Memory B cell (primary cell): ENCODE measurements around the gene PRB3.

Experiments used
- ATAC-seq: fragments of 150-1000 bp; cut with Tn5 transposase; 2 replicates; pipeline ENCODE4 v1.10.0; 2021; ENCODE audit warnings: low read depth, mild to moderate bottlenecking, moderate library complexity
- DNase-seq, 2 donors: peaks; one replicate each; pipeline ENCODE4 v3.0.0; 2022; ENCODE audit warnings: low spot score in 2 of 2
- H3K27ac Mint-ChIP-seq: one replicate; pipeline ENCODE4 v1.8.0; 2022; ENCODE audit warnings: mild to moderate bottlenecking, moderate library complexity, mixed read lengths
- H3K27me3 Mint-ChIP-seq: one replicate; pipeline ENCODE4 v1.8.0; 2022; ENCODE audit warnings: mixed read lengths
- H3K36me3 Mint-ChIP-seq: one replicate; pipeline ENCODE4 v1.8.0; 2022; ENCODE audit warnings: mild to moderate bottlenecking, mixed read lengths
- H3K4me1 Mint-ChIP-seq: one replicate; pipeline ENCODE4 v1.8.0; 2022; ENCODE audit warnings: mixed read lengths
- H3K4me3 Mint-ChIP-seq: one replicate; pipeline ENCODE4 v1.8.0; 2022; ENCODE audit warnings: mild to moderate bottlenecking, moderate library complexity, mixed read lengths
- H3K9me3 Mint-ChIP-seq: one replicate; pipeline ENCODE4 v1.8.0; 2022; ENCODE audit warnings: mixed read lengths

Gene PRB3

DNA sequence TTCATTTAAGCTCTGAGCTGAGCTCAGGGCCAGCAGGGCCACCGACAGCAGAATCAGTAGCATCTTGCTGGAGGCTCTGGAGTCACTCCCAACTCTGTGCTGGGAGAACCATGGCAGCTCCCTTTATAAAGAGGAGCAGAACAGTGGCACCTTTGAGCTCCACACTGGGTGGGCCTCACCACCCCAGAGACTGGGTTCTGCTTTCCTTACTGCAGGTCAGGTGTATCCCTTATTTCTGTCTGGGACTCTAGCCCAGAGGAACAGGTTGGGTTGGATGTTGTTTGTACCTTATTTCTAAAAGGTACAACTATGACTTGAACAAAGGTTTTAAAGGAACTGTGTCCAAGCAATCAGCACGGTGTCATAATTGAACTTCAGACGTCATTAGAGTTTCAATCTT, at the start of gene PRB3:
PRB3 (minus strand) TSS at position 101 of the 400 bp plus-strand sequence; CDS start at position 63, 38 bp downstream.
- no peak for ATAC-seq
- H3K27ac Mint-ChIP-seq = no peak within 1 kb of the TSS
- no peaks in the 10 kb centered on the region for H3K36me3 Mint-ChIP-seq
- no peak within 1 kb of the TSS for H3K4me3 Mint-ChIP-seq
- no peak for DNase-seq
- no peaks in the 10 kb centered on the region for H3K27me3 Mint-ChIP-seq
- no peaks in the 10 kb centered on the region for H3K4me1 Mint-ChIP-seq
- H3K9me3 Mint-ChIP-seq = no peaks in the 10 kb centered on the region

DNA sequence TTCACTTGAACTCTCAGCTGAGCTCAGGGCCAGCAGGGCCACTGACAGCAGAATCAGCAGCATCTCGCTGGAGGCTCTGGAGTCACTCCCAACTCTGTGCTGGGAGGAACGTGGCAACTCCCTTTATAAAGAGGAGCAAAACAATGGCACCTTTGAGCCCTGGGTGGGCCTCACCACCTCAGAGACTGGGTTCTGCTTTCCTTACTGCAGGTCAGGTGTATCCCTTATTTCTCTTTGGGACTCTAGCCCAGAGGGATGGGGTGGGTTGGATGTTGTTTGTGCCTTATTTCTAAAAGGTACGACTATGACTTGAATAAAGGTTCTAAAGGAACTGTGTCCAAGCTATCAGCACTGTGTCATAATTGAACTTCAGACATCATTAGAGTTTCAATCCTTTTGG, 40.8 kb upstream of the PRB3 start, which contains the start of gene PRB4:
PRB4 (minus strand) TSS at position 101 of the 400 bp plus-strand sequence; CDS start at position 63, 38 bp downstream.
- no peak within 1 kb of the TSS for H3K4me3 Mint-ChIP-seq
- DNase-seq (no peak), ATAC-seq (no peak)
- no peaks in the 10 kb centered on the region for H3K27me3 Mint-ChIP-seq
- H3K36me3 Mint-ChIP-seq = peaks cover 15% of the 10 kb centered on the region
- no peak within 1 kb of the TSS for H3K27ac Mint-ChIP-seq
- H3K9me3 Mint-ChIP-seq = peaks cover 1% of the 10 kb centered on the region
- no peaks in the 10 kb centered on the region for H3K4me1 Mint-ChIP-seq

DNA sequence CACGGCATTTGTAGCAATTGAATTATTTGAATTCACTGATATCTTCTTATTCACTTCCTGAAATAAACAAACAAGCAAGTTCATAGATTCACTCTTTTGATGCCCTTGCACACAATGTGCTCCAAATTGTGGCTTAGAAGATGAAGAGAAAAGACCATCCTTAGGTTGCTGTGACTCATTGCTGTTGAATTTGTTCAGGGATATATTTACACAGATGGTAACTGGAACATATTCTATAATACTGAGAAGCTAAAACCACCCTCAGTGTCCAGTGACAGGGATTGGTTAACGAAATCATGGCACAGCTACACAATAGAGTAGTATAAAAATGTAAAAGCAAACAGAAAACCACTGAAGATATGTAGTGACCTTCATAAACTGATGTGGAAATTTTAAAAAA, 37.6 kb upstream of the PRB3 start:
- H3K4me3 Mint-ChIP-seq = no peak overlapping the region
- H3K4me1 Mint-ChIP-seq = no peaks in the 10 kb centered on the region
- no peak overlapping the region for H3K27ac Mint-ChIP-seq
- peaks cover 8% of the 10 kb centered on the region for H3K36me3 Mint-ChIP-seq
- no peaks in the 10 kb centered on the region for H3K27me3 Mint-ChIP-seq
- DNase-seq (no peak), ATAC-seq (no peak)
- H3K9me3 Mint-ChIP-seq = peaks cover 3% of the 10 kb centered on the region

DNA sequence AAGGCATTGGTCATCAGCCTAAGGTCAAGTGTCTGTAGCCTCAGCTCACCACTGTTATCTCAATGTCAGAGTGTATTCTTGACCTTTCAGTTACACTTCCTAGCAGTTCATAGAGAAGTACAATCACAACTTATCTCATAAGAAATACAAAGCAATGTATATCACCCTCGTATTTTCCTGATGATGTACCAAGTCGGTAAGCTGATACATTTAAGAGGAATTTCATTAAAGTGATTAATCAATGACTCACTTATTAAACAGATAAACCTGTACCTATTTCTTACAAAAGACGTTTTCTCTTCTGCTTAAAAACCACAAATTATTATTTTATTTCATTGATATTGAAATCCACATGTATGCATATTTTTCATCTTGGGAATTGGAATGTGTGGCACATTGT, 3.9 kb upstream of the PRB3 start:
- H3K4me1 Mint-ChIP-seq = no peaks in the 10 kb centered on the region
- no peaks in the 10 kb centered on the region for H3K27me3 Mint-ChIP-seq
- H3K4me3 Mint-ChIP-seq = no peak overlapping the region
- H3K9me3 Mint-ChIP-seq = no peaks in the 10 kb centered on the region
- DNase-seq (no peak), ATAC-seq (no peak)
- no peaks in the 10 kb centered on the region for H3K36me3 Mint-ChIP-seq
- H3K27ac Mint-ChIP-seq = no peak overlapping the region

DNA sequence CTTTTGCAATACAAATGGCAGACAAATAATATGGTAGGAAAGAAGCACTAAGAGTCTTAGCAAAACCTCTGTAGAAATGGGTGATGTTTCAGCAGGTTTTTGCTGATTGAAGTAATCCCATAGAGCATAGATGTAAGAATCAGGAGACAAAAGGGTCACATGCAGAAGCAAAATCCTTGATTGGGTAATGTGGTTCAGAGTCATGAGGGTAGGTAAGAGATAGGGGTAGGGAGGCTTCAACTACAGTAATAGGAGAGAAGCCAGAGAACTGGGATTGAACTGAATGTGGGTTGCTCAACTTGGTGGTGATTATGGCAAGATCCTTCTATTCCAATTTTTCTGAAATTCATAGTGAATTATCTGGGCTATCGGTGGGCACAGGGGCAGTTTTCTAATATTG, 5.0 kb downstream of the PRB3 start:
- ATAC-seq (no peak), DNase-seq (no peak)
- Mint-ChIP-seq H3K4me3 (no peak overlapping the region), H3K4me1 (no peaks in the 10 kb centered on the region), H3K9me3 (peaks cover 8% of the 10 kb centered on the region), H3K27me3 (no peaks in the 10 kb centered on the region), H3K36me3 (peaks cover 2% of the 10 kb centered on the region), H3K27ac (no peak overlapping the region)

DNA sequence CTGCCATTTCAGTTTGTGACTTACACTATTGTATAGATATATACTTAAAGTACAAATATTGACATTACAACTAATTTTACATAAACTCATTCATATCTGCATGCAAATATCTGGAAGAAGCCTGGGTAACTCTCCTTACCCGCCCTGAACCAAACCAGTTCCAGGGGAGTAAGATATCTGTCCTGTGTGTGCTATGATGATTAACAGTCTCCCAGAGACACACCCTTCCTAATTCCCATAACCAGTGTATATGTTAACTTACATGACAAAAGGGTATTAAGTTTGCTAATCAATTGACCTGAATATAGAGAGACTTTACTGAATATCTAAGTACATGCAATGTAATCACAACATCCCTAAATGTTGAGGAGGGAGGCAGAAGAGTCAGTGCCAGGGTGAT, 23.0 kb downstream of the PRB3 start:
- H3K27ac Mint-ChIP-seq = no peak overlapping the region
- no peak for ATAC-seq
- no peaks in the 10 kb centered on the region for H3K27me3 Mint-ChIP-seq
- H3K9me3 Mint-ChIP-seq = peaks cover 4% of the 10 kb centered on the region
- no peak overlapping the region for H3K4me3 Mint-ChIP-seq
- no peak for DNase-seq
- peaks cover 10% of the 10 kb centered on the region for H3K36me3 Mint-ChIP-seq
- H3K4me1 Mint-ChIP-seq = no peaks in the 10 kb centered on the region

DNA sequence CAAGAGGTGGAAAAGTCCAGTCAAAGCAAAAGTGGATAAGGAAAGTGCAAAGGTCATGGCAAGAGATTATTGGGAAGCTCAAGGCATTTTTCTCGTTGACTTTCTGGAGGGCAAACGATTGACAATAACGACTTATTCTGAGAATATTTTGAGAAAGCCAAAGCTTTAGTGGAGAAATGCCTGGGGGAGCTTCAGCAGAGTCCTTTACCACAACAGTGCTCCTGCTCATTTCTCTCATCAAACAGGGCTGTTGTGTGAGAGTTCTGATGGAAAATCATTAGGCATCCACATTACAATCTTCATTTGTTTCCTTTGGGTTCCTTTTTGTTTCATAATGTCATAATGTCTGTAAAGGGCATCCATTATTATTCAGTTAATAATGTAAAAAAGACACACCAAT, 26.9 kb downstream of the PRB3 start:
- Mint-ChIP-seq H3K27ac (no peak overlapping the region), H3K36me3 (peaks cover 17% of the 10 kb centered on the region), H3K4me3 (no peak overlapping the region), H3K27me3 (no peaks in the 10 kb centered on the region), H3K4me1 (no peaks in the 10 kb centered on the region), H3K9me3 (peaks cover 1% of the 10 kb centered on the region)
- DNase-seq (no peak), ATAC-seq (no peak)

DNA sequence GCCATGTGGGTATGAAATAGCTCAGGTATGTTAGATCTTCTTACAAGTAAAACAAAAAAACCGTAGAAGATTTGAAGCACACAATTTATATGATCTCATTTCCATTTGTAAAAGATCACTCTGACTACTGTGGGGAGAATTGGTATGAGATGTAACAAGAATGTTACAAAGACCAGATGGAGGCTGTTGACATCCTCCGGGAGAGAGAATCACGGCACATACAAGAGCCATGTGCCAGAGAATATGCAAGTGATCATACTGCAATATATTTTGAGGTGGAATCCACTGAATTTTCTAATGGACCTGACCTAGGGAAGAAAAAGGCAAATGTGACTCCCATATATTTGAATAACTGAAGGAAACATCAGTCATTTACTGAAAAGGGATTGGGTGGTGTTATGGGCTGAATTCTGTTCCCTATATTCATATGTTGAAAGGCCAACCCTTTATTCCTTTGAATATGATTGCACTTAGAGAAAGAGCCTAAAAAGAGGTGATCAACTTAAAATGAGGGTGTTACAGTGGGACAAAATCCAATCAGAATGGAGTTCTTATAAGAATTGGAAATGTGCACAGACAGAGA, 29.1 kb downstream of the PRB3 start:
- Mint-ChIP-seq H3K27ac (no peak overlapping the region), H3K36me3 (peaks cover 18% of the 10 kb centered on the region), H3K9me3 (peaks cover 1% of the 10 kb centered on the region), H3K4me3 (no peak overlapping the region), H3K27me3 (no peaks in the 10 kb centered on the region), H3K4me1 (no peaks in the 10 kb centered on the region)
- ATAC-seq (no peak), DNase-seq (no peak)

DNA sequence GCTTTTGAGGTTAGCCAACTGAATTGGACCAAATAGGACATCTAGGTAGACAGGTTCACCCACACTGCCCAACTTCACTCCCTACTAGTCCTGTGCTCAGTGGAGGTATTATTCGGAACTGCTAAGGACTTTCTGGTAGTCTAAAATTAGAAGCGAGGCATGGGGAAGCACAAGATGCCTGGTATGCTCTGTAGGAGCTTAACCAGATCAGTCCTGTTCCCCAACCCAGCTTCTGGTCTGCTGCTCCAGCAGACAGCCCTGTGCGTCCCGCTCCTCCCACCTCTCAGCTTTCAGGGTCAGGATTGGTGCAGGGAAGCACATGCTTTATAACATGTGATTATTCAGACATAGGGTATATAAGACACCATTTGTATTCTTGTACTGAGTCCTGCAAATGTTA, 31.2 kb downstream of the PRB3 start:
- no peaks in the 10 kb centered on the region for H3K4me1 Mint-ChIP-seq
- H3K4me3 Mint-ChIP-seq = no peak overlapping the region
- H3K27ac Mint-ChIP-seq = no peak overlapping the region
- no peaks in the 10 kb centered on the region for H3K9me3 Mint-ChIP-seq
- peaks cover 18% of the 10 kb centered on the region for H3K36me3 Mint-ChIP-seq
- no peaks in the 10 kb centered on the region for H3K27me3 Mint-ChIP-seq
- ATAC-seq (no peak), DNase-seq (no peak)

DNA sequence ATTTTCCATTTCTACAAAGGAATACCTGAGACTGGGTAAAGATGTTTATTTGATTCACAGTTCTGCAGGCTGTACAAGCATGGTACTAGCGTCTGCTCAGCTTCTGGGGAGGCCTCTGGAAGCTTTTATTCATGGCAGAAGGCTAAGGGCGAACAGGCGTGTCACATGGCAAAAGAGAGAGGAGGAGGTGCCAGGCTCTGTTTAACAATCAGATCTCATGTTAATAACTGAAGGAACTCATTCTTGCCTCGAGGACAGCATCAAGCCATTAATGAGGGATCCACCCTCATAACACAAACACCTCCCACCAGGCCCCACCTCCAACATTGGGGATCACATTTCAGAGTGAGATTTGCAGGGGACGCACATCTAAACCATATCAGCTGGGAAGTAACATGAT, 36.0 kb downstream of the PRB3 start:
- Mint-ChIP-seq H3K27me3 (no peaks in the 10 kb centered on the region), H3K36me3 (peaks cover 7% of the 10 kb centered on the region), H3K4me1 (no peaks in the 10 kb centered on the region), H3K4me3 (no peak overlapping the region), H3K27ac (no peak overlapping the region), H3K9me3 (no peaks in the 10 kb centered on the region)
- ATAC-seq (no peak), DNase-seq (no peak)

DNA sequence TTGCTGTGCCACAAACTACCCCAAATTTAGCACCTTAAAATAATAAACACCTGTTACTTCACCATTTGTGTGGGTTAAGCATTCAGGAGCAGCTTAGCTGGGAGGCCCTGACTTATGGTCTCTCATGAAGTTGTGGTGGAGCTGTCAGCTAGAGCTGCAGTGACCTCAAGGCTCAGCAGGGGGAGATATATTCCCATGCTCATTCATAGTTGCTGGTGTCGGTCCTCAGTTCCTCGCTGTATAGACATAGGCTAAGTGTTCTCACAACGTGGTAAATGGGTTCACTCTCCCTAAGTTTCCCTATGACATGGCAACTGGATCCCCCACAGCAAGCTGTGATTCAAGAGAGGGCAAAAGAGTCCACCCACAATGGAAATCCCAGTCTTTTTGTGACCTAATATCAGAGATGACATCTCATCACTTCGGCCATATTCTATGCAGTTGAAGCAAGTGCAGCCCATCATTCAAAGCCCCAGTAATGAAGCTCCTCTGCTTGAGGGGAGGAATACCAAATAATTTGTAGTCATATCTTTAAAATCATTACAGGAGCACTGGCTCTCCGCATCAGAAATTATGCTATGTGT, 41.1 kb downstream of the PRB3 start:
- no peaks in the 10 kb centered on the region for H3K27me3 Mint-ChIP-seq
- DNase-seq (no peak), ATAC-seq (no peak)
- no peaks in the 10 kb centered on the region for H3K9me3 Mint-ChIP-seq
- H3K4me3 Mint-ChIP-seq = no peak overlapping the region
- H3K27ac Mint-ChIP-seq = no peak overlapping the region
- H3K36me3 Mint-ChIP-seq = no peaks in the 10 kb centered on the region
- H3K4me1 Mint-ChIP-seq = no peaks in the 10 kb centered on the region

DNA sequence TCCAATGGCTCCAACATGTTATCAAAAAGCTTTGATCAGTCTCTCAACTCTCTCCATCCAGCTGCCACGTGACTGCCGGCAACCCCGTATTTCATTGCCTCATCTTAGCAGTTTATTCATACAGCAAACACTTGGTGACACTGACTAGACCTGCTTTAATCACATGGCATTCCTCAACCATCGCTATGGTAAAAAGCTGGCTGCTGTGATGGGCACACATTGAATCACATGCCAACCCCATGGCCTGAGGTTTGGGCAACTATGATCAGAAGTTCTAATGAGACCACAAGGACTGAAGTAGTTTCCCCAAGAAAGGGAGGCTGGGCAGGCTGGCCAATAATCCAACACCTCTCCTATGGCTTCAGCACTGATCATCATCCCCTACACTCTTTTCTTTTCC, 42.1 kb downstream of the PRB3 start:
- ATAC-seq (no peak), DNase-seq (no peak)
- Mint-ChIP-seq H3K36me3 (no peaks in the 10 kb centered on the region), H3K4me3 (no peak overlapping the region), H3K4me1 (no peaks in the 10 kb centered on the region), H3K27me3 (no peaks in the 10 kb centered on the region), H3K9me3 (peaks cover 6% of the 10 kb centered on the region), H3K27ac (no peak overlapping the region)
